ENCODE data around the gene SYT13. TPM values are rescaled to one million over a fixed set of nuclear protein-coding genes. Genes with fewer than 3 reads are reported as not detected.

Gene SYT13
- total RNA-seq, 4 donors from 2014 or later, result 0.19 to 1.3 (median 0.67) TPM; not detected in 1

DNA sequence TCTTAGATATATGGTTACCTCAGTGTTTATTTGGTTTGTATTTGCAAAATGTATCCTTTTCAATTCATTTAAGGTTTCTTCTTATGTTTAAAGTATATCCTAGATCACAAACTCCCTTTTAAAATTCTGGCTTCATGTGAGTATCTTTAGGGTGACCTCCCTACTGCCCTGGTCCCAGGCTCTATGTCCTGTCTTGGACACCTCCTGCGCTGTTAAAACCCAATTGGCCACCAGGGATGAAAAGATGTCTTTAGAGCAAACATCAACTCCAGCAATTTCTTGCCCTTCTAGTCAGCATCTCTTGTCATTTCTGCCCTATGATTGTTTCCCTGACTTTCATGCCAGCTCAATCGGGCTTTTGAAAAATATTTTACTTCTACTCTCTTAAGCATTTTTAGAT is 28.8 kb upstream of the SYT13 start:
- Histone ChIP-seq H3K36me3 (no peaks in the 10 kb centered on the region), H3K9me3 (no peaks in the 10 kb centered on the region), H3K4me3 (no peak overlapping the region), H3K27ac (no peak overlapping the region), H3K4me1 (no peaks in the 10 kb centered on the region), H3K27me3 (no peaks in the 10 kb centered on the region)
- TF ChIP-seq EP300 (IDR thresholded peaks at IDR 0.05) (no peak), POLR2AphosphoS5 (IDR thresholded peaks at IDR 0.05) (no peak), POLR2A (IDR thresholded peaks at IDR 0.05) (no peak)
- TF ChIP-seq, protein P1, sequence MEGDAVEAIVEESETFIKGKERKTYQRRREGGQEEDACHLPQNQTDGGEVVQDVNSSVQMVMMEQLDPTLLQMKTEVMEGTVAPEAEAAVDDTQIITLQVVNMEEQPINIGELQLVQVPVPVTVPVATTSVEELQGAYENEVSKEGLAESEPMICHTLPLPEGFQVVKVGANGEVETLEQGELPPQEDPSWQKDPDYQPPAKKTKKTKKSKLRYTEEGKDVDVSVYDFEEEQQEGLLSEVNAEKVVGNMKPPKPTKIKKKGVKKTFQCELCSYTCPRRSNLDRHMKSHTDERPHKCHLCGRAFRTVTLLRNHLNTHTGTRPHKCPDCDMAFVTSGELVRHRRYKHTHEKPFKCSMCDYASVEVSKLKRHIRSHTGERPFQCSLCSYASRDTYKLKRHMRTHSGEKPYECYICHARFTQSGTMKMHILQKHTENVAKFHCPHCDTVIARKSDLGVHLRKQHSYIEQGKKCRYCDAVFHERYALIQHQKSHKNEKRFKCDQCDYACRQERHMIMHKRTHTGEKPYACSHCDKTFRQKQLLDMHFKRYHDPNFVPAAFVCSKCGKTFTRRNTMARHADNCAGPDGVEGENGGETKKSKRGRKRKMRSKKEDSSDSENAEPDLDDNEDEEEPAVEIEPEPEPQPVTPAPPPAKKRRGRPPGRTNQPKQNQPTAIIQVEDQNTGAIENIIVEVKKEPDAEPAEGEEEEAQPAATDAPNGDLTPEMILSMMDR (IDR thresholded peaks at IDR 0.05), result no peak
- no peak for ATAC-seq
- 71 to 78% methylated on average over 2 of the region's 2 CpGs for WGBS, 2 donors (ENCODE audit: low coverage in 1 of 2)

DNA sequence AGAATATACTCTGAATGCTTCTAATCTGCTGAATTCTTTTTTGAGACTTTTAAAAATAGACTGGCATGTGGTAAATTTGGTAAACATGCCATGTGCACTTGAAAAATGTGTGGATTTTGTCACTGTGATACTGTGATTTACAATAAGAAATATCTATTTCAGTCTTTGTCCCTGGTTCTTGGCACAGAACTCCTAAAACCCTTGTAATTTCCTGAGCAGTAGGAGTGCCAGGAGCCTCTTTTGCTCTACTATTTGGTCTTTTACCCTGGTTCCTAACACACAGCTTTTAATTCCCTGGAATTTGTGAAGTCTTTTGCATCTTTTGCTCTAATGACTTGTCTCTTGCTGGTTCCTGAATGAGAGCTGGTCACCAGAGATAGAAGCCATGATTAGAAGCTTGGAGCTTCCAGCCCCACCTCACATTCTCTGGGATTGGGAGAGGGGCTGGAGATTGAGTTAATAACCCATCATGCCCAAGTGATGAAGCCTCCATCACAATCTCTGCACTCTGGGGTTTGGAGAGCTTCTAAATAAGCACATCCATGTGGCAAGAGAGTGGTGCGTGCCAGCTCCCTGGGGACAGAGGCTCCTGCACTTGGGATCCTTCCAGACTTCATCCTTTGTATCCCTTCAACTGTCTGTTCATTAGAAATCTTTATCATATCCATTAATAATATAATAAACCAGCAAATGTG is 27.2 kb upstream of the SYT13 start:
- 80 to 100% methylated on average over 1 of the region's 1 CpG for WGBS, 2 donors (ENCODE audit: low coverage in 1 of 2)
- no peak overlapping the region for H3K27ac ChIP-seq
- H3K4me1 ChIP-seq, result no peaks in the 10 kb centered on the region
- H3K9me3 ChIP-seq, result no peaks in the 10 kb centered on the region
- H3K36me3 ChIP-seq, result no peaks in the 10 kb centered on the region
- no peak overlapping the region for H3K4me3 ChIP-seq
- TF ChIP-seq, protein P1 (IDR thresholded peaks at IDR 0.05), result no peak
- TF ChIP-seq EP300 (IDR thresholded peaks at IDR 0.05) (no peak), POLR2A (IDR thresholded peaks at IDR 0.05) (no peak), POLR2AphosphoS5 (IDR thresholded peaks at IDR 0.05) (no peak)
- ATAC-seq, result no peak
- H3K27me3 ChIP-seq, result no peaks in the 10 kb centered on the region

DNA sequence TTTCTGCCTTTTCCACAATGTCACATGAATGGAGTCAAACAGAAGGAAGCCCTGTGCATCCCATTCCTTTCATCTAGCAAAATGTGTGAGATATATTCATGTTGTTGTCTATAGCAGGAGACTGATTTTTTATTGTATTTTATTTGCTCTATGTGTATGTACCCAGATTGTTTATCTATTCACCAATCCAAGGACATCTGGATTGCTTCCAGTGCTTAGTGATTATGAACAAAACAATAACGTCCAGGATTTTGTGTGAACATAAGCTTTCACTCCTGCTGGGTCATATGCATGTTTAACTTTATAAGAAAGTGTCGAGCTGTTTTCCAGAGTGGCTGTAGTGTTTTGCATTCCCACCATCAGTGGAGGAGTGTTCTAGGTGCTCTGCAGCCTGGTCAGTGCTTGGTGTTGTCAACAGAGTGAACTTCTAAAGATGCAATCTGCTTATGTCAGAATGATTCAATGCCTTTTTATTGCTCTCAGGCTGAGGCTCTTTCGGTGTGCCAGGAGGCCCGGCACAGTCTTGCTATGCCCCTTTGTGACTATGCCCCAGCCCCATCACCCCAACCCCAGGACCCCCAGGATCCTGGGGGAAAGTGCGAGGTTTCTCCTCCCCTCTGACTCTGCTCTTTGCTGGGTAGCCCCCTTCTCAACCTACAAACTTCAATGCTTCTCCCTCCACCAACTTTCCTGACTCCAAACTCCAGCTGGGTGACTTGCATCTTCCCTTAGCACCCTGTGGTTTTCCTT is 19.9 kb upstream of the SYT13 start:
- WGBS, 2 donors (ENCODE audit: low coverage in 1 of 2), result 42 to 51% methylated on average over 2 to 5 of the region's 5 CpGs
- H3K27me3 ChIP-seq, result no peaks in the 10 kb centered on the region
- TF ChIP-seq POLR2AphosphoS5 (IDR thresholded peaks at IDR 0.05), result no peak
- TF ChIP-seq EP300 (IDR thresholded peaks at IDR 0.05), result no peak
- TF ChIP-seq POLR2A (IDR thresholded peaks at IDR 0.05), result no peak
- TF ChIP-seq, protein P1 (IDR thresholded peaks at IDR 0.05), result no peak
- ATAC-seq, result no peak
- no peak overlapping the region for H3K27ac ChIP-seq
- H3K4me1 ChIP-seq, result no peaks in the 10 kb centered on the region
- H3K36me3 ChIP-seq, result no peaks in the 10 kb centered on the region
- H3K4me3 ChIP-seq, result no peak overlapping the region
- no peaks in the 10 kb centered on the region for H3K9me3 ChIP-seq

DNA sequence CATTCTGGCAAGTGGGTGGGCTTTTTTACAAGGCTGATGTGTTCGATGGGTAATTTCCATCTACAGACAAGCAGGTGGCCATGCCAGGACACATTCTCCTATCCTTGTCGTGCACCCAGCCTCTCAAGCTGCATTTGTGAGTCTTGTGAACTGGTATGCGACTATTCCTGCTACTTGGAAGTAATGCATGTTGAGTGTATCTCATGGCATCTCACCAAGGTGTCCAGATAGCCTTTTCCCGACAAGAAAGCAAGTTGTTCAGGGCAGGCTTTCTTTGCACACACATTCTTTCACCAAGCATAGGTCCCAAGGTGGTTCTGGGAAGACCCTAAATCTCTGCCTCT is 18.8 kb upstream of the SYT13 start:
- H3K36me3 ChIP-seq, result no peaks in the 10 kb centered on the region
- ATAC-seq, result no peak
- TF ChIP-seq EP300 (IDR thresholded peaks at IDR 0.05), result no peak
- TF ChIP-seq POLR2AphosphoS5 (IDR thresholded peaks at IDR 0.05), result no peak
- no peak for TF ChIP-seq POLR2A (IDR thresholded peaks at IDR 0.05)
- TF ChIP-seq, protein P1 (IDR thresholded peaks at IDR 0.05), result no peak
- H3K9me3 ChIP-seq, result no peaks in the 10 kb centered on the region
- H3K27ac ChIP-seq, result no peak overlapping the region
- WGBS, 2 donors (ENCODE audit: low coverage in 1 of 2), result 78% methylated on average over 4 of the region's 4 CpGs; no CpG with 5 or more reads in 1 of the 2 donors
- H3K4me1 ChIP-seq, result no peaks in the 10 kb centered on the region
- no peak overlapping the region for H3K4me3 ChIP-seq
- no peaks in the 10 kb centered on the region for H3K27me3 ChIP-seq

All from gastroesophageal sphincter (tissue), 4 donors.